A549 (cell line): ENCODE results near the gene STK11IP.

Experiments used
- CEBPB ChIP-seq, 2 experiments: fragments of >200 bp in 1 of 2; sonication (Bioruptor Twin) in 1 of 2; formaldehyde crosslinking in 1 of 2; IDR thresholded peaks; 2 replicates each; pipeline ENCODE4 v1.6.1; 2012 to 2016
- CTCF ChIP-seq: fragments of >200 bp; sonication (Bioruptor Twin); formaldehyde crosslinking; IDR thresholded peaks from 3 replicates; pipeline ENCODE4 v1.5.1; 2016
- JUNB ChIP-seq: fragments of >200 bp; sonication (Bioruptor Twin); formaldehyde crosslinking; IDR thresholded peaks from 2 replicates; pipeline ENCODE4 v1.6.1; 2016
- MAX ChIP-seq: IDR thresholded peaks from 2 replicates; pipeline ENCODE4 v1.6.1; 2012
- MYC ChIP-seq: IDR thresholded peaks from 2 replicates; pipeline ENCODE4 v1.6.1; 2012; ENCODE audit warnings: mild to moderate bottlenecking, inconsistent platforms, low read length, improper control_type of control experiment, borderline replicate concordance
- POLR2A ChIP-seq: IDR thresholded peaks from 2 replicates; pipeline ENCODE4 v1.6.1; 2012; ENCODE audit warnings: mild to moderate bottlenecking, low read length

GRCh38 chr2:219628235-219628985 is 30.8 kb downstream of the STK11IP start:
- no peak for TF ChIP-seq MAX
- no peak for TF ChIP-seq MYC
- no peak for TF ChIP-seq POLR2A
- no peak for TF ChIP-seq CEBPB (IDR thresholded peaks at IDR 0.05)
- no peak for TF ChIP-seq JUNB
- TF ChIP-seq CTCF = no peak
